GM23338 (cell line): ENCODE results near the gene FHIT.

Experiments used
- CTCF ChIP-seq, 2 experiments: fragments of 200-600 bp in 1 of 2; sonication (generic) in 1 of 2; conservative IDR thresholded peaks; 2 replicates each; pipeline versions ENCODE4 v1.5.1 to v1.6.1; 2016 to 2017; ENCODE audit warnings: antibody characterized with exemption in 2 of 2, low read depth in 2 of 2, mild to moderate bottlenecking in 2 of 2, moderate library complexity in 1 of 2
- EZH2phosphoT487 ChIP-seq: fragments of 200-600 bp; sonication (generic); IDR thresholded peaks from one replicate; pipeline ENCODE4 v1.8.1; 2018; ENCODE audit warnings: antibody characterized with exemption; ENCODE audit not compliant: unreplicated experiment
- POLR2AphosphoS5 ChIP-seq: IDR thresholded peaks from 2 replicates; pipeline ENCODE4 v1.6.1; 2016; ENCODE audit warnings: antibody characterized with exemption, low read depth
- TF ChIP-seq, protein P1 (sequence below): fragments of 250-450 bp; sonication (Bioruptor Pico); IDR thresholded peaks from 2 replicates; pipeline ENCODE4 v1.5.0; 2020; ENCODE audit warnings: mild to moderate bottlenecking, moderate library complexity
- TF ChIP-seq, protein P2 (sequence below): IDR thresholded peaks from one replicate; pipeline ENCODE4 v1.6.1; 2018; ENCODE audit warnings: antibody characterized with exemption; ENCODE audit not compliant: unreplicated experiment

DNA sequence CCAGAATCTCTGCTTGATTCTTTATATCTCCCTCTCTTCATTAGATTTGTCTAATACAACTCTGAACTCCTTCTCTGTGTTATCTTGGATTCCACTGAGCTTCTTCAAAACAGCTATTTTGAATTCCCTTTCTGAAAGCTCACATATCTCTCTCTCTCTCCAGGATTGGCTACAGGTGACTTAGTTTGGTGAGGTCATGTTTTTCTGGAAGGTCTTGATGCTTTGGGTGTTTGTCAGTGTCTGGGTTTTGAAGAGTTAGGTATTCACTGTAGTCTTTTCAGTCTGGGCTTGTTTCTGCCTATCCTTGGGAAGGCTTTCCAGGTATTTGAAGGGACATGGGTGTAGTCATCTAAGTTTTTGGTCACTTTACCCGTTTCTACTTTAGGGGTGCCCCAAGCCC, 781.8 kb downstream of the FHIT start:
- TF ChIP-seq, protein P1, sequence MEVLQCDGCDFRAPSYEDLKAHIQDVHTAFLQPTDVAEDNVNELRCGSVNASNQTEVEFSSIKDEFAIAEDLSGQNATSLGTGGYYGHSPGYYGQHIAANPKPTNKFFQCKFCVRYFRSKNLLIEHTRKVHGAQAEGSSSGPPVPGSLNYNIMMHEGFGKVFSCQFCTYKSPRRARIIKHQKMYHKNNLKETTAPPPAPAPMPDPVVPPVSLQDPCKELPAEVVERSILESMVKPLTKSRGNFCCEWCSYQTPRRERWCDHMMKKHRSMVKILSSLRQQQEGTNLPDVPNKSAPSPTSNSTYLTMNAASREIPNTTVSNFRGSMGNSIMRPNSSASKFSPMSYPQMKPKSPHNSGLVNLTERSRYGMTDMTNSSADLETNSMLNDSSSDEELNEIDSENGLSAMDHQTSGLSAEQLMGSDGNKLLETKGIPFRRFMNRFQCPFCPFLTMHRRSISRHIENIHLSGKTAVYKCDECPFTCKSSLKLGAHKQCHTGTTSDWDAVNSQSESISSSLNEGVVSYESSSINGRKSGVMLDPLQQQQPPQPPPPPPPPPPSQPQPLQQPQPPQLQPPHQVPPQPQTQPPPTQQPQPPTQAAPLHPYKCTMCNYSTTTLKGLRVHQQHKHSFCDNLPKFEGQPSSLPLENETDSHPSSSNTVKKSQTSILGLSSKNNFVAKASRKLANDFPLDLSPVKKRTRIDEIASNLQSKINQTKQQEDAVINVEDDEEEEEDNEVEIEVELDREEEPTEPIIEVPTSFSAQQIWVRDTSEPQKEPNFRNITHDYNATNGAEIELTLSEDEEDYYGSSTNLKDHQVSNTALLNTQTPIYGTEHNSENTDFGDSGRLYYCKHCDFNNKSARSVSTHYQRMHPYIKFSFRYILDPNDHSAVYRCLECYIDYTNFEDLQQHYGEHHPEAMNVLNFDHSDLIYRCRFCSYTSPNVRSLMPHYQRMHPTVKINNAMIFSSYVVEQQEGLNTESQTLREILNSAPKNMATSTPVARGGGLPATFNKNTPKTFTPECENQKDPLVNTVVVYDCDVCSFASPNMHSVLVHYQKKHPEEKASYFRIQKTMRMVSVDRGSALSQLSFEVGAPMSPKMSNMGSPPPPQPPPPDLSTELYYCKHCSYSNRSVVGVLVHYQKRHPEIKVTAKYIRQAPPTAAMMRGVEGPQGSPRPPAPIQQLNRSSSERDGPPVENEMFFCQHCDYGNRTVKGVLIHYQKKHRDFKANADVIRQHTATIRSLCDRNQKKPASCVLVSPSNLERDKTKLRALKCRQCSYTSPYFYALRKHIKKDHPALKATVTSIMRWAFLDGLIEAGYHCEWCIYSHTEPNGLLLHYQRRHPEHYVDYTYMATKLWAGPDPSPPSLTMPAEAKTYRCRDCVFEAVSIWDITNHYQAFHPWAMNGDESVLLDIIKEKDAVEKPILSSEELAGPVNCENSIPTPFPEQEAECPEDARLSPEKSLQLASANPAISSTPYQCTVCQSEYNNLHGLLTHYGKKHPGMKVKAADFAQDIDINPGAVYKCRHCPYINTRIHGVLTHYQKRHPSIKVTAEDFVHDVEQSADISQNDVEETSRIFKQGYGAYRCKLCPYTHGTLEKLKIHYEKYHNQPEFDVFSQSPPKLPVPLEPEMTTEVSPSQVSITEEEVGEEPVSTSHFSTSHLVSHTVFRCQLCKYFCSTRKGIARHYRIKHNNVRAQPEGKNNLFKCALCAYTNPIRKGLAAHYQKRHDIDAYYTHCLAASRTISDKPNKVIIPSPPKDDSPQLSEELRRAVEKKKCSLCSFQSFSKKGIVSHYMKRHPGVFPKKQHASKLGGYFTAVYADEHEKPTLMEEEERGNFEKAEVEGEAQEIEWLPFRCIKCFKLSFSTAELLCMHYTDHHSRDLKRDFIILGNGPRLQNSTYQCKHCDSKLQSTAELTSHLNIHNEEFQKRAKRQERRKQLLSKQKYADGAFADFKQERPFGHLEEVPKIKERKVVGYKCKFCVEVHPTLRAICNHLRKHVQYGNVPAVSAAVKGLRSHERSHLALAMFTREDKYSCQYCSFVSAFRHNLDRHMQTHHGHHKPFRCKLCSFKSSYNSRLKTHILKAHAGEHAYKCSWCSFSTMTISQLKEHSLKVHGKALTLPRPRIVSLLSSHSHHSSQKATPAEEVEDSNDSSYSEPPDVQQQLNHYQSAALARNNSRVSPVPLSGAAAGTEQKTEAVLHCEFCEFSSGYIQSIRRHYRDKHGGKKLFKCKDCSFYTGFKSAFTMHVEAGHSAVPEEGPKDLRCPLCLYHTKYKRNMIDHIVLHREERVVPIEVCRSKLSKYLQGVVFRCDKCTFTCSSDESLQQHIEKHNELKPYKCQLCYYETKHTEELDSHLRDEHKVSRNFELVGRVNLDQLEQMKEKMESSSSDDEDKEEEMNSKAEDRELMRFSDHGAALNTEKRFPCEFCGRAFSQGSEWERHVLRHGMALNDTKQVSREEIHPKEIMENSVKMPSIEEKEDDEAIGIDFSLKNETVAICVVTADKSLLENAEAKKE (CRISPR knock-in tag): no peak
- TF ChIP-seq, protein P2, sequence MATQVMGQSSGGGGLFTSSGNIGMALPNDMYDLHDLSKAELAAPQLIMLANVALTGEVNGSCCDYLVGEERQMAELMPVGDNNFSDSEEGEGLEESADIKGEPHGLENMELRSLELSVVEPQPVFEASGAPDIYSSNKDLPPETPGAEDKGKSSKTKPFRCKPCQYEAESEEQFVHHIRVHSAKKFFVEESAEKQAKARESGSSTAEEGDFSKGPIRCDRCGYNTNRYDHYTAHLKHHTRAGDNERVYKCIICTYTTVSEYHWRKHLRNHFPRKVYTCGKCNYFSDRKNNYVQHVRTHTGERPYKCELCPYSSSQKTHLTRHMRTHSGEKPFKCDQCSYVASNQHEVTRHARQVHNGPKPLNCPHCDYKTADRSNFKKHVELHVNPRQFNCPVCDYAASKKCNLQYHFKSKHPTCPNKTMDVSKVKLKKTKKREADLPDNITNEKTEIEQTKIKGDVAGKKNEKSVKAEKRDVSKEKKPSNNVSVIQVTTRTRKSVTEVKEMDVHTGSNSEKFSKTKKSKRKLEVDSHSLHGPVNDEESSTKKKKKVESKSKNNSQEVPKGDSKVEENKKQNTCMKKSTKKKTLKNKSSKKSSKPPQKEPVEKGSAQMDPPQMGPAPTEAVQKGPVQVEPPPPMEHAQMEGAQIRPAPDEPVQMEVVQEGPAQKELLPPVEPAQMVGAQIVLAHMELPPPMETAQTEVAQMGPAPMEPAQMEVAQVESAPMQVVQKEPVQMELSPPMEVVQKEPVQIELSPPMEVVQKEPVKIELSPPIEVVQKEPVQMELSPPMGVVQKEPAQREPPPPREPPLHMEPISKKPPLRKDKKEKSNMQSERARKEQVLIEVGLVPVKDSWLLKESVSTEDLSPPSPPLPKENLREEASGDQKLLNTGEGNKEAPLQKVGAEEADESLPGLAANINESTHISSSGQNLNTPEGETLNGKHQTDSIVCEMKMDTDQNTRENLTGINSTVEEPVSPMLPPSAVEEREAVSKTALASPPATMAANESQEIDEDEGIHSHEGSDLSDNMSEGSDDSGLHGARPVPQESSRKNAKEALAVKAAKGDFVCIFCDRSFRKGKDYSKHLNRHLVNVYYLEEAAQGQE: no peak
- TF ChIP-seq EZH2phosphoT487 (no peak), CTCF (conservative IDR thresholded peaks at IDR 0.05; ENCODE audit: low read depth in 2 of 2) (no peak), POLR2AphosphoS5 (no peak)
